ENCODE results near the gene SBK3.
"Not testable (repeated sequence)": the region's sequence is repeated elsewhere in the genome, so short reads cannot be mapped to it uniquely, and the experiment has no call there.

SBK3 gene

GRCh38 chr19:55508120-55508519, 37.2 kb downstream of the SBK3 start:
- DNase-seq: no peak

- DNase-seq: no peak
Observed at GRCh38 chr19:55504981-55505380, 40.4 kb downstream of the SBK3 start.

GRCh38 chr19:55504252-55504603, 41.1 kb downstream of the SBK3 start:
- no peak for DNase-seq

- DNase-seq: peak; percentile 100
Observed at GRCh38 chr19:55503502-55504251, 41.7 kb downstream of the SBK3 start.

- no peak for DNase-seq
Observed at GRCh38 chr19:55503157-55503501, 42.2 kb downstream of the SBK3 start.

GRCh38 chr19:55502197-55502952, 43.0 kb downstream of the SBK3 start:
- no peak for DNase-seq

GRCh38 chr19:55500368-55500952, 44.9 kb downstream of the SBK3 start:
- DNase-seq: no peak

- no peak for DNase-seq
Observed at GRCh38 chr19:55498246-55498840, 47.0 kb downstream of the SBK3 start.

- DNase-seq: no peak
Observed at GRCh38 chr19:55497763-55498162, 47.6 kb downstream of the SBK3 start.

- DNase-seq: not testable (repeated sequence)
Observed at GRCh38 chr19:55496820-55497219, 48.5 kb downstream of the SBK3 start.

- DNase-seq: no peak
Observed at GRCh38 chr19:55495646-55496349, 49.5 kb downstream of the SBK3 start.

GRCh38 chr19:55494172-55494761, 51.1 kb downstream of the SBK3 start:
- no peak for DNase-seq

- no peak for DNase-seq
Observed at GRCh38 chr19:55493645-55494171, 51.6 kb downstream of the SBK3 start.

GRCh38 chr19:55493052-55493644, 52.2 kb downstream of the SBK3 start:
- no peak for DNase-seq

- no peak for DNase-seq
Observed at GRCh38 chr19:55492362-55492944, 52.9 kb downstream of the SBK3 start.

- no peak for DNase-seq
Observed at GRCh38 chr19:55491546-55492360, 53.6 kb downstream of the SBK3 start.

Data from activated CD8-positive, alpha-beta memory T cell treated with anti-CD3 and anti-CD28 coated beads, Interleukin-2, amount 50 U/mL, for 48 hours (primary cell).